Measurements from ENCODE around the gene ATP11A.

DNA sequence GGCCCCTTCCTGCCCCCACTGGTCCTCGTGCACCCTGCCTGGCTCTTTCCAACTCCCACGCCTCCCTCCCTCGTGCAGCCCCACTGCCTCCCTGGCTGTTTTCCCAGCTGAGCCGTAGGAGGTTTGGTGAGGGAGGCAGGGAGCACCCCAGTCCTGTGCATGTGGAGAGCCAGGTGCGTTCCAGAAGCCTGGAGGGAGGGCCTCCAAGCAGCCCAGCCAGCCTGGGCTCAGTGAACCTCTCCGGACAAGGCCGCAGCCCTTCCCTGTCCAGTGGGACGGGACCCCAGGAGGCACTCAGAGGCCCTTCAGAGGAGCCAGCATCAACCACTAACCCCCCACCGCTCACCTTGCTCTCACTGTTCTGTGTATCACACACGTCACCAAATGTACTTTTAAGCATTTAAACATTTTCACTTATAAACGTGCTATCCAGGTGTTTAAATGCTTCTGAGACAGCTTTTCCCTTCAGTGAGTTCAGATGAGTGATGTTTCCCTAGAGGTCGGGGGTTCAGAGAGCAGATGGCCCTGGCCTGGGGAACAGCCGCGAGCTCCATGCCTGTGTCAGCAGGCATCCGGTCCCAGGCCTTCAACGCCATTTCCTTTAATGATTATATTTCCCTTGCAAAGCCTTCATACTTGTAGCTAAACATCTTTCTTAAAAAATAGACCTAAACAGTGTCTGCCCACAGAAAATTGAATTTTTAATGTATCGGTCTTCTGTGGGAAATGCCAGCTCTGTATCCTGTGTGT, 122.6 kb downstream of the ATP11A start:
- no peak for TF ChIP-seq POLR2A (IDR thresholded peaks at IDR 0.05; ENCODE audit: low read length)
- no peak for TF ChIP-seq GATA1 (IDR thresholded peaks at IDR 0.05; ENCODE audit: low read depth, low read length)

Measured in erythroblast (primary cell).